Measurements from ENCODE around the gene B4GALT5. TPM values are rescaled to one million over a fixed set of nuclear protein-coding genes. Genes with fewer than 3 reads are reported as not detected.
"Not testable (repeated sequence)": the region's sequence is repeated elsewhere in the genome, so short reads cannot be mapped to it uniquely, and the experiment has no call there.

B4GALT5 gene
- total and polyA plus RNA-seq, 9 donors, result 18.4 to 45.6 (median 37.5) TPM

GRCh38 chr20:49619113-49620048, 94.3 kb downstream of the B4GALT5 start:
- Histone ChIP-seq H3K9me3 (replicated peaks; ENCODE audit: control insufficient read depth, low read depth, low read length) (peaks cover 8% of the 10 kb centered on the region), H3K36me3 (ENCODE audit: control insufficient read depth, insufficient read depth, low read length) (no peaks in the 10 kb centered on the region), H3K27me3 (ENCODE audit: control insufficient read depth, insufficient read depth, low read length) (no peaks in the 10 kb centered on the region), H3K4me1 (ENCODE audit: control insufficient read depth, insufficient read depth, low read length) (no peaks in the 10 kb centered on the region), H3K27ac (ENCODE audit: low read length) (no peak overlapping the region), H3K4me3 (ENCODE audit: low read length) (no peak overlapping the region)
- no peak for DNase-seq
- 95% methylated on average over 4 of the region's 4 CpGs for WGBS (ENCODE audit: insufficient coverage)

GRCh38 chr20:49618289-49618688, 95.4 kb downstream of the B4GALT5 start:
- no peak for DNase-seq
- H3K36me3 ChIP-seq (ENCODE audit: control insufficient read depth, insufficient read depth, low read length), result no peaks in the 10 kb centered on the region
- peaks cover 8% of the 10 kb centered on the region for H3K9me3 ChIP-seq (replicated peaks; ENCODE audit: control insufficient read depth, low read depth, low read length)
- H3K27ac ChIP-seq (ENCODE audit: low read length), result no peak overlapping the region
- H3K4me1 ChIP-seq (ENCODE audit: control insufficient read depth, insufficient read depth, low read length), result no peaks in the 10 kb centered on the region
- 44% methylated on average over 1 of the region's 2 CpGs for WGBS (ENCODE audit: insufficient coverage)
- no peaks in the 10 kb centered on the region for H3K27me3 ChIP-seq (ENCODE audit: control insufficient read depth, insufficient read depth, low read length)
- no peak overlapping the region for H3K4me3 ChIP-seq (ENCODE audit: low read length)

GRCh38 chr20:49617394-49617793, 96.3 kb downstream of the B4GALT5 start:
- H3K4me3 ChIP-seq (ENCODE audit: low read length), result not testable (repeated sequence)

GRCh38 chr20:49616154-49617007, 97.3 kb downstream of the B4GALT5 start:
- Histone ChIP-seq H3K36me3 (ENCODE audit: control insufficient read depth, insufficient read depth, low read length) (no peaks in the 10 kb centered on the region), H3K4me1 (ENCODE audit: control insufficient read depth, insufficient read depth, low read length) (peaks cover 6% of the 10 kb centered on the region), H3K9me3 (replicated peaks; ENCODE audit: control insufficient read depth, low read depth, low read length) (no peaks in the 10 kb centered on the region), H3K27ac (ENCODE audit: low read length) (no peak overlapping the region), H3K27me3 (ENCODE audit: control insufficient read depth, insufficient read depth, low read length) (no peaks in the 10 kb centered on the region), H3K4me3 (ENCODE audit: low read length) (no peak overlapping the region)
- WGBS (ENCODE audit: insufficient coverage), result 74% methylated on average over 6 of the region's 11 CpGs
- DNase-seq, result no peak

More at GRCh38 chr20:49617394-49617793, 96.3 kb downstream of the B4GALT5 start:
- not testable (repeated sequence) for H3K27me3 ChIP-seq (ENCODE audit: control insufficient read depth, insufficient read depth, low read length); DNase-seq; H3K36me3 ChIP-seq (ENCODE audit: control insufficient read depth, insufficient read depth, low read length); H3K9me3 ChIP-seq (replicated peaks; ENCODE audit: control insufficient read depth, low read depth, low read length); H3K27ac ChIP-seq (ENCODE audit: low read length); H3K4me1 ChIP-seq (ENCODE audit: control insufficient read depth, insufficient read depth, low read length)
- WGBS (ENCODE audit: insufficient coverage), result 75% methylated on average over 1 of the region's 3 CpGs

GRCh38 chr20:49615401-49616153, 98.1 kb downstream of the B4GALT5 start:
- Histone ChIP-seq H3K4me3 (ENCODE audit: low read length) (no peak overlapping the region), H3K27me3 (ENCODE audit: control insufficient read depth, insufficient read depth, low read length) (no peaks in the 10 kb centered on the region), H3K9me3 (replicated peaks; ENCODE audit: control insufficient read depth, low read depth, low read length) (no peaks in the 10 kb centered on the region), H3K4me1 (ENCODE audit: control insufficient read depth, insufficient read depth, low read length) (peaks cover 14% of the 10 kb centered on the region), H3K27ac (ENCODE audit: low read length) (no peak overlapping the region), H3K36me3 (ENCODE audit: control insufficient read depth, insufficient read depth, low read length) (no peaks in the 10 kb centered on the region)
- DNase-seq, result no peak
- 74% methylated on average over 13 of the region's 15 CpGs for WGBS (ENCODE audit: insufficient coverage)

- H3K27ac ChIP-seq (ENCODE audit: low read length); H3K36me3 ChIP-seq (ENCODE audit: control insufficient read depth, insufficient read depth, low read length); H3K4me3 ChIP-seq (ENCODE audit: low read length); DNase-seq; H3K9me3 ChIP-seq (replicated peaks; ENCODE audit: control insufficient read depth, low read depth, low read length); H3K27me3 ChIP-seq (ENCODE audit: control insufficient read depth, insufficient read depth, low read length): not testable (repeated sequence)
- H3K4me1 ChIP-seq (ENCODE audit: control insufficient read depth, insufficient read depth, low read length), result peaks cover 15% of the 10 kb centered on the region
- 90% methylated on average over 7 of the region's 8 CpGs for WGBS (ENCODE audit: insufficient coverage)
Measured at GRCh38 chr20:49615051-49615400, 98.7 kb downstream of the B4GALT5 start.

- no peak overlapping the region for H3K27ac ChIP-seq (ENCODE audit: low read length)
Measured at GRCh38 chr20:49614338-49615050, 99.2 kb downstream of the B4GALT5 start.

GRCh38 chr20:49612127-49612738, 101.4 kb downstream of the B4GALT5 start:
- peak; percentile 48 for DNase-seq
- Histone ChIP-seq H3K4me1 (ENCODE audit: control insufficient read depth, insufficient read depth, low read length) (peaks cover 18% of the 10 kb centered on the region), H3K27ac (ENCODE audit: low read length) (no peak overlapping the region), H3K36me3 (ENCODE audit: control insufficient read depth, insufficient read depth, low read length) (no peaks in the 10 kb centered on the region), H3K9me3 (replicated peaks; ENCODE audit: control insufficient read depth, low read depth, low read length) (no peaks in the 10 kb centered on the region), H3K4me3 (ENCODE audit: low read length) (no peak overlapping the region), H3K27me3 (ENCODE audit: control insufficient read depth, insufficient read depth, low read length) (no peaks in the 10 kb centered on the region)
- 78% methylated on average over 5 of the region's 6 CpGs for WGBS (ENCODE audit: insufficient coverage)

More at GRCh38 chr20:49614338-49615050, 99.2 kb downstream of the B4GALT5 start:
- WGBS (ENCODE audit: insufficient coverage), result 61% methylated on average over 2 of the region's 13 CpGs
- Histone ChIP-seq H3K36me3 (ENCODE audit: control insufficient read depth, insufficient read depth, low read length) (no peaks in the 10 kb centered on the region), H3K4me3 (ENCODE audit: low read length) (no peak overlapping the region), H3K9me3 (replicated peaks; ENCODE audit: control insufficient read depth, low read depth, low read length) (no peaks in the 10 kb centered on the region), H3K27me3 (ENCODE audit: control insufficient read depth, insufficient read depth, low read length) (no peaks in the 10 kb centered on the region), H3K4me1 (ENCODE audit: control insufficient read depth, insufficient read depth, low read length) (peaks cover 15% of the 10 kb centered on the region)
- DNase-seq, result no peak

- H3K27ac ChIP-seq (ENCODE audit: low read length); H3K4me3 ChIP-seq (ENCODE audit: low read length); H3K36me3 ChIP-seq (ENCODE audit: control insufficient read depth, insufficient read depth, low read length); DNase-seq; H3K9me3 ChIP-seq (replicated peaks; ENCODE audit: control insufficient read depth, low read depth, low read length); H3K27me3 ChIP-seq (ENCODE audit: control insufficient read depth, insufficient read depth, low read length): not testable (repeated sequence)
- WGBS (ENCODE audit: insufficient coverage), result 37% methylated on average over 3 of the region's 6 CpGs
- peaks cover 18% of the 10 kb centered on the region for H3K4me1 ChIP-seq (ENCODE audit: control insufficient read depth, insufficient read depth, low read length)
Measured at GRCh38 chr20:49611539-49612126, 102.0 kb downstream of the B4GALT5 start.

Measured in muscle of leg (tissue), 11 donors.